GM12891 (cell line): ENCODE measurements around the gene MCCC1.
"Not testable (repeated sequence)": the region's sequence is repeated elsewhere in the genome, so short reads cannot be mapped to it uniquely, and the experiment has no call there.

ENCODE experiments used
- DNase-seq: peaks from one replicate; pipeline ENCODE4 v3.0.0; 2011; ENCODE audit warnings: low spot score; ENCODE audit not compliant: insufficient read length
- FAIRE-seq: peaks from 2 replicates; lab custom pipeline; 2011; peaks lifted over from hg19 to GRCh38; lab: Jason Lieb, UNC
- PAX5 ChIP-seq: IDR thresholded peaks from 2 replicates; pipeline ENCODE4 v1.6.1; 2011; ENCODE audit warnings: low read length, moderate library complexity, mild to moderate bottlenecking; ENCODE audit not compliant: insufficient read depth, severe bottlenecking
- POLR2A ChIP-seq: IDR thresholded peaks from 2 replicates; pipeline ENCODE4 v1.6.1; 2011; ENCODE audit warnings: low read depth, low read length, control low read depth
- POLR2AphosphoS5 ChIP-seq: IDR thresholded peaks from 2 replicates; pipeline ENCODE4 v1.6.1; 2011; ENCODE audit warnings: low read depth, low read length, control low read depth
- POU2F2 ChIP-seq: IDR thresholded peaks from 2 replicates; pipeline ENCODE4 v1.6.1; 2011; ENCODE audit warnings: low read depth, mild to moderate bottlenecking, control low read depth, low read length, moderate library complexity
- SPI1 ChIP-seq: IDR thresholded peaks from 2 replicates; pipeline ENCODE4 v1.6.1; 2011; ENCODE audit warnings: low read depth, low read length, control low read depth
- TAF1 ChIP-seq: IDR thresholded peaks from 2 replicates; pipeline ENCODE4 v1.6.1; 2011; ENCODE audit warnings: low read depth, low read length, control low read depth

Gene MCCC1

GRCh38 chr3:183122257-183122932, 23.1 kb upstream of the MCCC1 start:
- DNase-seq (no peak), FAIRE-seq (peak; percentile 84)
- TF ChIP-seq POLR2A = no peak
- TF ChIP-seq POU2F2 = no peak
- no peak for TF ChIP-seq POLR2AphosphoS5
- no peak for TF ChIP-seq PAX5
- TF ChIP-seq SPI1 = no peak
- TF ChIP-seq TAF1 = no peak

GRCh38 chr3:183120538-183121215, 21.4 kb upstream of the MCCC1 start:
- TF ChIP-seq SPI1 (no peak), POLR2A (no peak)
- FAIRE-seq (no peak), DNase-seq (no peak)

- DNase-seq = no peak
- TF ChIP-seq TAF1 (no peak), PAX5 (no peak), POLR2A (no peak), POLR2AphosphoS5 (no peak), POU2F2 (no peak), SPI1 (no peak)
- no peak for FAIRE-seq
These were observed 17.8 kb upstream of the MCCC1 start for GRCh38 chr3:183117056-183117455.

- TF ChIP-seq PAX5 (no peak), POU2F2 (no peak), SPI1 (no peak), POLR2A (no peak), TAF1 (no peak), POLR2AphosphoS5 (no peak)
- peak; percentile 100 for FAIRE-seq
- DNase-seq = peak; percentile 80
These were observed 16.8 kb upstream of the MCCC1 start for GRCh38 chr3:183116025-183116614.

- DNase-seq (no peak), FAIRE-seq (no peak)
- TF ChIP-seq SPI1 (no peak), POU2F2 (no peak), POLR2AphosphoS5 (no peak), PAX5 (no peak), POLR2A (no peak), TAF1 (no peak)
These were observed 15.3 kb upstream of the MCCC1 start for GRCh38 chr3:183114384-183115178.

GRCh38 chr3:183109847-183110246, 10.6 kb upstream of the MCCC1 start:
- not testable (repeated sequence) for DNase-seq, FAIRE-seq

- DNase-seq = no peak
- FAIRE-seq = peak; percentile 76
- TF ChIP-seq POLR2AphosphoS5 (no peak), SPI1 (peak; percentile 62; the same call in 1 of the 2 replicates)
These were observed 9.2 kb upstream of the MCCC1 start for GRCh38 chr3:183108470-183108869.

GRCh38 chr3:183108001-183108449, 8.7 kb upstream of the MCCC1 start:
- FAIRE-seq (no peak), DNase-seq (no peak)
- TF ChIP-seq SPI1 (0 out of 2 replicates have a peak, but pooled peaks have one; percentile 11), PAX5 (no peak)

GRCh38 chr3:183107372-183107771, 8.1 kb upstream of the MCCC1 start:
- DNase-seq, FAIRE-seq: not testable (repeated sequence)

GRCh38 chr3:183106635-183107034, 7.3 kb upstream of the MCCC1 start:
- no peak for DNase-seq
- FAIRE-seq = no peak
- TF ChIP-seq POLR2AphosphoS5 (no peak), POLR2A (no peak), PAX5 (no peak), POU2F2 (no peak), SPI1 (no peak), TAF1 (no peak)

GRCh38 chr3:183103950-183104349, 4.7 kb upstream of the MCCC1 start:
- FAIRE-seq, DNase-seq: not testable (repeated sequence)

GRCh38 chr3:183101040-183101439, 1.7 kb upstream of the MCCC1 start:
- DNase-seq, FAIRE-seq: not testable (repeated sequence)
